ENCODE measurements around the gene PARVG. TPM values are rescaled to one million over a fixed set of nuclear protein-coding genes. Genes with fewer than 3 reads are reported as not detected.

PARVG gene
- total RNA-seq, 1 donor from 2014 or later: 0.23 TPM

GRCh38 chr22:44194569-44194968, 13.8 kb downstream of the PARVG start:
- Mint-ChIP-seq H3K27me3 (ENCODE audit: low read depth, unreplicated experiment) (peaks cover 48% of the 10 kb centered on the region), H3K4me3 (ENCODE audit: unreplicated experiment) (no peak overlapping the region), H3K9me3 (ENCODE audit: unreplicated experiment) (peaks cover 2% of the 10 kb centered on the region), H3K27ac (ENCODE audit: unreplicated experiment) (no peak overlapping the region), H3K4me1 (ENCODE audit: low read depth, unreplicated experiment) (no peaks in the 10 kb centered on the region), H3K36me3 (ENCODE audit: low read depth, unreplicated experiment) (no peaks in the 10 kb centered on the region)
- no peak for FAIRE-seq
- TF ChIP-seq CTCF (IDR thresholded peaks at IDR 0.05; ENCODE audit: insufficient read depth, low read depth, low read length) (no peak), EZH2 (IDR thresholded peaks at IDR 0.05; ENCODE audit: insufficient read depth, low read length) (no peak)
- no peaks in the 10 kb centered on the region for H3K4me1 ChIP-seq (ENCODE audit: insufficient read depth, low read length)
- peaks cover 2% of the 10 kb centered on the region for H3K9me3 ChIP-seq (ENCODE audit: insufficient read depth, low read depth, low read length)
- no peak overlapping the region for H2AFZ ChIP-seq (ENCODE audit: low read depth, low read length)
- no peak overlapping the region for H3K9ac ChIP-seq (ENCODE audit: low read length)
- no peaks in the 10 kb centered on the region for H3K79me2 ChIP-seq (ENCODE audit: insufficient read depth, low read length)
- H3K27me3 ChIP-seq (ENCODE audit: insufficient read depth, low read length): peaks cover 12% of the 10 kb centered on the region
- H3K36me3 ChIP-seq (ENCODE audit: insufficient read depth, low read length): no peaks in the 10 kb centered on the region
- no peak for DNase-seq (ENCODE audit: low read depth)
- H4K20me1 ChIP-seq (ENCODE audit: insufficient read depth, low read length): no peaks in the 10 kb centered on the region
- no peak overlapping the region for H3K4me3 ChIP-seq (ENCODE audit: insufficient read depth, low read depth, low read length)
- H3K4me2 ChIP-seq (ENCODE audit: low read length): no peak overlapping the region
- H3K27ac ChIP-seq (ENCODE audit: low read depth, low read length): no peak overlapping the region

GRCh38 chr22:44195189-44195871, 14.6 kb downstream of the PARVG start:
- Histone ChIP-seq H4K20me1 (ENCODE audit: insufficient read depth, low read length) (no peaks in the 10 kb centered on the region), H2AFZ (ENCODE audit: low read depth, low read length) (no peak overlapping the region), H3K4me2 (ENCODE audit: low read length) (no peak overlapping the region), H3K4me1 (ENCODE audit: insufficient read depth, low read length) (no peaks in the 10 kb centered on the region), H3K36me3 (ENCODE audit: insufficient read depth, low read length) (no peaks in the 10 kb centered on the region), H3K27ac (ENCODE audit: low read depth, low read length) (no peak overlapping the region), H3K9ac (ENCODE audit: low read length) (no peak overlapping the region), H3K79me2 (ENCODE audit: insufficient read depth, low read length) (no peaks in the 10 kb centered on the region), H3K27me3 (ENCODE audit: insufficient read depth, low read length) (peaks cover 12% of the 10 kb centered on the region), H3K9me3 (ENCODE audit: insufficient read depth, low read depth, low read length) (peaks cover 2% of the 10 kb centered on the region), H3K4me3 (ENCODE audit: insufficient read depth, low read depth, low read length) (no peak overlapping the region)
- TF ChIP-seq CTCF (IDR thresholded peaks at IDR 0.05; ENCODE audit: insufficient read depth, low read depth, low read length) (no peak), EZH2 (IDR thresholded peaks at IDR 0.05; ENCODE audit: insufficient read depth, low read length) (no peak)
- Mint-ChIP-seq H3K9me3 (ENCODE audit: unreplicated experiment) (peaks cover 2% of the 10 kb centered on the region), H3K27ac (ENCODE audit: unreplicated experiment) (no peak overlapping the region), H3K36me3 (ENCODE audit: low read depth, unreplicated experiment) (no peaks in the 10 kb centered on the region), H3K27me3 (ENCODE audit: low read depth, unreplicated experiment) (peaks cover 47% of the 10 kb centered on the region), H3K4me1 (ENCODE audit: low read depth, unreplicated experiment) (no peaks in the 10 kb centered on the region), H3K4me3 (ENCODE audit: unreplicated experiment) (no peak overlapping the region)
- FAIRE-seq (no peak), DNase-seq (ENCODE audit: low read depth) (no peak)

GRCh38 chr22:44196241-44196640, 15.5 kb downstream of the PARVG start:
- Histone ChIP-seq H3K9me3 (ENCODE audit: insufficient read depth, low read depth, low read length) (peaks cover 2% of the 10 kb centered on the region), H3K4me1 (ENCODE audit: insufficient read depth, low read length) (no peaks in the 10 kb centered on the region), H3K27ac (ENCODE audit: low read depth, low read length) (no peak overlapping the region), H3K4me3 (ENCODE audit: insufficient read depth, low read depth, low read length) (no peak overlapping the region), H4K20me1 (ENCODE audit: insufficient read depth, low read length) (no peaks in the 10 kb centered on the region), H3K36me3 (ENCODE audit: insufficient read depth, low read length) (no peaks in the 10 kb centered on the region), H2AFZ (ENCODE audit: low read depth, low read length) (no peak overlapping the region), H3K9ac (ENCODE audit: low read length) (no peak overlapping the region), H3K4me2 (ENCODE audit: low read length) (no peak overlapping the region), H3K79me2 (ENCODE audit: insufficient read depth, low read length) (no peaks in the 10 kb centered on the region), H3K27me3 (ENCODE audit: insufficient read depth, low read length) (peaks cover 12% of the 10 kb centered on the region)
- Mint-ChIP-seq H3K27me3 (ENCODE audit: low read depth, unreplicated experiment) (peaks cover 47% of the 10 kb centered on the region), H3K4me3 (ENCODE audit: unreplicated experiment) (no peak overlapping the region), H3K9me3 (ENCODE audit: unreplicated experiment) (peaks cover 2% of the 10 kb centered on the region), H3K27ac (ENCODE audit: unreplicated experiment) (no peak overlapping the region), H3K36me3 (ENCODE audit: low read depth, unreplicated experiment) (no peaks in the 10 kb centered on the region), H3K4me1 (ENCODE audit: low read depth, unreplicated experiment) (peaks cover 4% of the 10 kb centered on the region)
- TF ChIP-seq CTCF (IDR thresholded peaks at IDR 0.05; ENCODE audit: insufficient read depth, low read depth, low read length) (no peak), EZH2 (IDR thresholded peaks at IDR 0.05; ENCODE audit: insufficient read depth, low read length) (no peak)
- DNase-seq (ENCODE audit: low read depth) (no peak), FAIRE-seq (no peak)
